Measurements from ENCODE around the gene BACH2.
"Not testable (repeated sequence)": the region's sequence is repeated elsewhere in the genome, so short reads cannot be mapped to it uniquely, and the experiment has no call there.

The BACH2 gene

GRCh38 chr6:89984926-89985750, 311.5 kb downstream of the BACH2 start:
- no peak for DNase-seq

GRCh38 chr6:89980353-89980752, 316.3 kb downstream of the BACH2 start:
- no peak for DNase-seq

- no peak for DNase-seq
Measured at GRCh38 chr6:89979481-89980119, 317.0 kb downstream of the BACH2 start.

- no peak for DNase-seq
Measured at GRCh38 chr6:89978749-89979145, 317.9 kb downstream of the BACH2 start.

- no peak for DNase-seq
Measured at GRCh38 chr6:89977808-89978748, 318.6 kb downstream of the BACH2 start.

- DNase-seq = no peak
Measured at GRCh38 chr6:89976694-89977020, 320.0 kb downstream of the BACH2 start.

GRCh38 chr6:89975991-89976693, 320.5 kb downstream of the BACH2 start:
- no peak for DNase-seq

- DNase-seq = no peak
Measured at GRCh38 chr6:89975366-89975765, 321.3 kb downstream of the BACH2 start.

GRCh38 chr6:89974834-89975233, 321.8 kb downstream of the BACH2 start:
- DNase-seq = no peak

GRCh38 chr6:89972025-89972381, 324.6 kb downstream of the BACH2 start:
- no peak for DNase-seq

- not testable (repeated sequence) for DNase-seq
Measured at GRCh38 chr6:89971338-89972024, 325.2 kb downstream of the BACH2 start.

GRCh38 chr6:89970609-89971337, 325.9 kb downstream of the BACH2 start:
- DNase-seq = peak; percentile 46

- no peak for DNase-seq
Measured at GRCh38 chr6:89970072-89970471, 326.6 kb downstream of the BACH2 start.

- DNase-seq = no peak
Measured at GRCh38 chr6:89966913-89967312, 329.7 kb downstream of the BACH2 start.

GRCh38 chr6:89966228-89966544, 330.5 kb downstream of the BACH2 start:
- no peak for DNase-seq

- DNase-seq = no peak
Measured at GRCh38 chr6:89965441-89966227, 331.0 kb downstream of the BACH2 start.

GRCh38 chr6:89963391-89963790, 333.3 kb downstream of the BACH2 start:
- DNase-seq = no peak

- DNase-seq = no peak
Measured at GRCh38 chr6:89961481-89961880, 335.2 kb downstream of the BACH2 start.

GRCh38 chr6:89959883-89960282, 336.8 kb downstream of the BACH2 start:
- DNase-seq = no peak

- DNase-seq = no peak
Measured at GRCh38 chr6:89956182-89956581, 340.5 kb downstream of the BACH2 start.

- no peak for DNase-seq
Measured at GRCh38 chr6:89955364-89955763, 341.3 kb downstream of the BACH2 start.
